GM20000 (cell line): Measurements from ENCODE around the gene LARGE1.

Experiments used
- DNase-seq: peaks from one replicate; pipeline ENCODE4 v3.0.0; 2012; ENCODE audit warnings: low spot score
- TF ChIP-seq, protein P1 (sequence below): IDR thresholded peaks from 2 replicates; pipeline ENCODE4 v1.5.1; 2012; ENCODE audit warnings: mild to moderate bottlenecking, control low read depth; ENCODE audit errors: extremely low read depth, missing control alignments

The LARGE1 gene

DNA sequence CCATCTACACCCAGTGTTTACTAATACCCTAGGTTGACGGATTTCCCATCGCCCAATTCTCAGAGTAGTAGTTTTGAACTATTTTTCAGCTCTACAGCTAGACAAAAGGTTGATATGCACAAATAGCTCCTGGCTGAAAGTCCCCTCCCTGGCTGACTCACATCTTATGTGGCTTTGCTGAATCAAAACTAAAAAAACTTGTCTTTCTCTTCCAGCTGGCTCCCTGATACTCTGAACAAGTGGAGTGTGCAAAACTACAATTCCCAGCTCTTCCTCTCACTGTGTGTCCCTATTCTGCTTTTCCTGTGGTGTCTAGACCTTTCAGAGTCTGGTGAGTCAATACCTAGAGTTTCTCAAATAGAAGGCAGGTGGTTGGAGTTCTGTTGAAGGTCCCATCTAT lies 12.7 kb upstream of the LARGE1 start:
- TF ChIP-seq, protein P1, sequence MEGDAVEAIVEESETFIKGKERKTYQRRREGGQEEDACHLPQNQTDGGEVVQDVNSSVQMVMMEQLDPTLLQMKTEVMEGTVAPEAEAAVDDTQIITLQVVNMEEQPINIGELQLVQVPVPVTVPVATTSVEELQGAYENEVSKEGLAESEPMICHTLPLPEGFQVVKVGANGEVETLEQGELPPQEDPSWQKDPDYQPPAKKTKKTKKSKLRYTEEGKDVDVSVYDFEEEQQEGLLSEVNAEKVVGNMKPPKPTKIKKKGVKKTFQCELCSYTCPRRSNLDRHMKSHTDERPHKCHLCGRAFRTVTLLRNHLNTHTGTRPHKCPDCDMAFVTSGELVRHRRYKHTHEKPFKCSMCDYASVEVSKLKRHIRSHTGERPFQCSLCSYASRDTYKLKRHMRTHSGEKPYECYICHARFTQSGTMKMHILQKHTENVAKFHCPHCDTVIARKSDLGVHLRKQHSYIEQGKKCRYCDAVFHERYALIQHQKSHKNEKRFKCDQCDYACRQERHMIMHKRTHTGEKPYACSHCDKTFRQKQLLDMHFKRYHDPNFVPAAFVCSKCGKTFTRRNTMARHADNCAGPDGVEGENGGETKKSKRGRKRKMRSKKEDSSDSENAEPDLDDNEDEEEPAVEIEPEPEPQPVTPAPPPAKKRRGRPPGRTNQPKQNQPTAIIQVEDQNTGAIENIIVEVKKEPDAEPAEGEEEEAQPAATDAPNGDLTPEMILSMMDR: no peak
- DNase-seq: no peak

DNA sequence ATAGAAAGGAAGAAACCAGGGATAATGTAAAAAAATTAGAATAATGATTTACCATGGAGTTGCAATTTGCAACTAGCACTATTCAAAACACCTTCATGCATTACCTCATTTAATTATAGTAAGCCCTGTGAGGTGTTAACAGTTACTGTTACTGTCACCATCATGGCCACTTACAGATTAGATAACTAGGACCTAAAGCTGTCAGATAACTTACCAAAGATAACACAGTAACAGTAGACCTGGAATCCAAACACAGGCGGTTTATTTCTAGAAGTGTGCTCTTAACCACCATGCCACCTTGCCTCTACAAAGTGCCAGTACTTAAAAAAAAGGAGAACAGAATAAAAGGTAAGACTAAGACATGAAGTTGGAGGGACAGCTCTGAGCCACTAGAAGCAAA lies 11.1 kb upstream of the LARGE1 start:
- TF ChIP-seq, protein P1: no peak
- DNase-seq: no peak

DNA sequence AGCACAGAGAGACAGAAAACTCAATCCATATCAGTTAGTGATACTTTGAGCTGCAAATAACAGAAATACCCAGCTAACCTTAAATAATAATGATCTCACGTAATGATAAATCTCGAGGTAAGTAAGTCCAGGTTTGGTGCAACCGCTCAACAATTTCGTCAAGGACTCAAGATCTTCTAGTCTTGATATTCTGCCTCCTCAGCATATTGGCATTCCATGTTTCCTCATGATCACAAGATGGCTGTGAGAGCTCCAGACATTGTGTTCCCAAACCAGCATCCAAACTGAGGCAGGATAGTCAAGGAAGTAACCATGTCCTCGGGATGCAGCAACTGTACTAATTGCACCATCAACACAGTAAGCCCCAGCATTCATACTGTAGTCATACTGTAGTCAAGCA lies 7.5 kb upstream of the LARGE1 start:
- TF ChIP-seq, protein P1: no peak
- DNase-seq: no peak

DNA sequence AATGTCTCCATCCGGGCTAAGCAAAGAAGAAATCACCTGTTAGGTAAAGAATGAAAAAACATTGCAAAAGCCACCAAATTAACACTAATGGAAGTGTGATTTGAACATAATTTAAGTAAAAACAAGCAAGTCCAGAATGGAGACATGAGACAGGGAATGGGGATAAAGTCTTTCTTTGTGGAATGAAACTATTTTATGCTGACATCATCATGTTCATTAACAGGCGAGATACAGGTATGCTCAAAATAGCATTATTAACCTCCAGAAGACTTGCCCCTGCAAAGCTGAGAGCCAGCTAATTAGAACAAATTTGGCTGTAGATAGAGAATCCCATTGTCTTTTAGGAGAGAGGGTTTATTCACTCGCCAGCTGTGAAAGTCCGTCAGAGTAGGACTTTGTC lies 4.9 kb upstream of the LARGE1 start:
- no peak for DNase-seq
- TF ChIP-seq, protein P1: no peak

DNA sequence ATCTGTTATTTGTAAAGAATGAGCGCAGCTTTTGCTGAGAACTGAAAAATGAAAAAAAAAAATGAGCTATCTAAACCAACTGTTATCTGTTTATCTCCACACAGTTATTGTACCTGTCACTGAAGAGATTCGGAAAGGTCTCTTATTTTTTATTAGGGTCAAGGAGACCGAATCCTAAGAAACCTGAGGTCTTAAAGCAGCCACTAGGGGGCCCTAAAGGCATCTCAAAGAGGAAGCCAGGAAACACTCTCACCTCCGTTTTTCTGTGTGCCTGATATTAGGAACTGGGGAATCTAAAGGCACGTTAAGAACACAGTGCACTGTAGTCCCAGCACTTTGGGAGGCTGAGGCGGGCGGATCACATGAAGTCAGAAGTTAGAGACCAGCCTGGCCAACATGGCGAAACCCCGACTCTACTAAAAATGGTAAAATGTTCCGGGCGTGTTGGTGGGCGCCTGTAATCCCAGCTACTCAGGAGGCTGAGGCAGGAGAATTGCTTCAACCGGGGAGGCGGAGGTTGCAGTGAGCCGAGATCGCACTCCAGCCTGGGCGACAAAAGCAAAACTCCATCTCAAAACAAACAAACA lies 3.5 kb upstream of the LARGE1 start:
- peak; percentile 69 for DNase-seq
- TF ChIP-seq, protein P1: no peak

DNA sequence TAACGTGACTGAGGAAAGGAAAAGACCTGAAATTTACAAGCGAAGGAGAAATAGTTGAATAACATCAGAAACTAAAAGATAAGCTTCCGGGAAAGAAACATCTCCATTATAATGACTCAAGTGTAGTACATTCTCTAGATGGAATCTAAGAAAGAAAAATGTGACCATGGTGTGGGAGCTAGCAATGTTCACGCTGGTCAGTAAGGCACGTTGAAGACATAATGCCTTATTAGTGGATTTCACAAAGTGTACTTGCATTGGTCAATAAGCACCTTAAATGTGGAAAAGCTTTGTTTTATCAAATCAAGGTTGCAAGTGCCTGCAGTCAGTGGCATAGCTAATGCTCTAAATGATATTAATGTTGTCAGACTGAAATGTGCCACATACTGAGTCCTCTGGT lies 2.8 kb upstream of the LARGE1 start:
- DNase-seq: no peak
- TF ChIP-seq, protein P1: no peak

DNA sequence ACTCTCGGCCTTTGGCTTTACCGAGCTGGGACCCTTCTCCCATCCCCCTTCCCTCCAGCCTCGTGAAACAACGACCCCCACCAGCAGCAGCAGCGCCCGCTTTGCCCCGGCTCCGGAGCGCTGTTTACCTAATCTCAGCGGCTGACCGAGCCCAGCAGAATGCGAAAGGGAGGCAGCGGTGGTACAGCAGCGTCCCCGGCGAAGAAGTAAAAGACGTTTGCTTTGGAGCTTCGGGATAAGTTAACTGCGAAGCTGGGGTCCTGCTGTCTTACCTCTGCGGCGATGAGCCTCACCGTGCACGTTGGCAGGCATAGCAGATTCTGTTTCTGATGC lies 2.0 kb upstream of the LARGE1 start:
- no peak for DNase-seq
- TF ChIP-seq, protein P1: no peak
